HepG2 (cell line): ENCODE results near the gene CSKMT. TPM values are rescaled to one million over a fixed set of nuclear protein-coding genes. Genes with fewer than 3 reads are reported as not detected.

Source experiments
- BORCS8-MEF2B ChIP-seq: sonication (generic); formaldehyde crosslinking; IDR thresholded peaks from 2 replicates; pipeline ENCODE4 v1.8.0; 2022; ENCODE audit warnings: mild to moderate bottlenecking, missing genetic modification reagents
- EEA1 ChIP-seq: sonication (generic); formaldehyde crosslinking; IDR thresholded peaks from 2 replicates; pipeline ENCODE4 v1.5.1; 2020; ENCODE audit warnings: mild to moderate bottlenecking, missing genetic modification reagents, borderline replicate concordance
- FOXA1 ChIP-seq, 2 experiments: fragments of 450-650 bp in 1 of 2; sonication (generic) in 1 of 2; formaldehyde crosslinking in 1 of 2; IDR thresholded peaks; 2 replicates each; pipeline versions ENCODE4 v1.4.0 to v1.6.1; 2016 to 2020; ENCODE audit warnings: missing genetic modification reagents in 1 of 2
- MIER2 ChIP-seq: IDR thresholded peaks from 2 replicates; pipeline ENCODE4 v1.6.1; 2016; ENCODE audit warnings: missing biosample characterization, missing genetic modification reagents
- NCOA1 ChIP-seq: sonication (generic); formaldehyde crosslinking; IDR thresholded peaks from 2 replicates; pipeline ENCODE4 v1.9.0; 2021; ENCODE audit warnings: missing genetic modification reagents
- NFE2 ChIP-seq: sonication (generic); formaldehyde crosslinking; IDR thresholded peaks from 2 replicates; pipeline ENCODE4 v1.4.0; 2020; ENCODE audit warnings: missing genetic modification reagents
- NPAS2 ChIP-seq: sonication (generic); formaldehyde crosslinking; IDR thresholded peaks from 2 replicates; pipeline ENCODE4 v1.8.0; 2022; ENCODE audit warnings: mild to moderate bottlenecking, missing genetic modification reagents, borderline replicate concordance
- SNRNP70 ChIP-seq: fragments of 200-400 bp; formaldehyde crosslinking; IDR thresholded peaks from 2 replicates; pipeline ENCODE4 v1.6.1; 2017; ENCODE audit warnings: mild to moderate bottlenecking, low read depth, low read length, moderate library complexity
- TOE1 ChIP-seq: sonication (generic); formaldehyde crosslinking; IDR thresholded peaks from 2 replicates; pipeline ENCODE4 v1.4.0; 2020; ENCODE audit warnings: mild to moderate bottlenecking, missing genetic modification reagents
- ZBTB2 ChIP-seq: sonication (generic); formaldehyde crosslinking; IDR thresholded peaks from 2 replicates; pipeline ENCODE4 v1.8.0; 2022; ENCODE audit warnings: low read depth, missing genetic modification reagents
- ZNF569 ChIP-seq: sonication (generic); formaldehyde crosslinking; IDR thresholded peaks from 2 replicates; pipeline ENCODE4 v1.5.0; 2020; ENCODE audit warnings: mild to moderate bottlenecking, missing genetic modification reagents, moderate library complexity, borderline replicate concordance
- ZNF572 ChIP-seq: sonication (generic); formaldehyde crosslinking; IDR thresholded peaks from 2 replicates; pipeline ENCODE4 v1.5.1; 2020; ENCODE audit warnings: mild to moderate bottlenecking, missing genetic modification reagents
- ZNF766 ChIP-seq: sonication (generic); formaldehyde crosslinking; IDR thresholded peaks from 2 replicates; pipeline ENCODE4 v1.5.0; 2020; ENCODE audit warnings: missing genetic modification reagents, borderline replicate concordance
- polyA plus RNA-seq, 8 experiments: library from polyadenylated mRNA; depleted of rRNA in 3 of 8; stranded (reverse) in 7 of 8; unstranded in 1 of 8; fragments of >200 nt; fragmentation: Illumina TruSeq in 4 of 8; extraction: Trizol in 4 of 8; gene quantifications; 2 replicates each; pipeline versions ENCODE4 v1.2.1 to v1.2.3, GENCODE V29; 2011 to 2016; ENCODE audit warnings: low read depth in 4 of 8, missing spikeins in 1 of 8, mixed read lengths in 1 of 8; ENCODE audit not compliant: insufficient read depth in 1 of 8
- total RNA-seq, 5 experiments: library from RNA; depleted of rRNA; stranded (reverse); fragments of >200 nt; fragmentation: Illumina TruSeq; extraction: Trizol; gene quantifications; 2 replicates each; pipeline ENCODE4 v1.2.3, GENCODE V29; 2016; ENCODE audit warnings: low read depth in 1 of 5
- TF ChIP-seq, protein P1 (sequence below): sonication (generic); formaldehyde crosslinking; IDR thresholded peaks from 2 replicates; pipeline ENCODE4 v1.4.0; 2020; ENCODE audit warnings: low read depth, mild to moderate bottlenecking, missing genetic modification reagents
- TF ChIP-seq, protein P2 (sequence below): sonication (generic); formaldehyde crosslinking; conservative IDR thresholded peaks from 2 replicates; pipeline ENCODE4 v1.4.0; 2020; ENCODE audit warnings: mild to moderate bottlenecking, missing genetic modification reagents, moderate library complexity

CSKMT gene
- total and polyA plus RNA-seq, 2 of the 13 experiments (the other 11 are each of a cell fraction or from before 2014, with no cell fraction given): 7.6 to 31.8 TPM

DNA sequence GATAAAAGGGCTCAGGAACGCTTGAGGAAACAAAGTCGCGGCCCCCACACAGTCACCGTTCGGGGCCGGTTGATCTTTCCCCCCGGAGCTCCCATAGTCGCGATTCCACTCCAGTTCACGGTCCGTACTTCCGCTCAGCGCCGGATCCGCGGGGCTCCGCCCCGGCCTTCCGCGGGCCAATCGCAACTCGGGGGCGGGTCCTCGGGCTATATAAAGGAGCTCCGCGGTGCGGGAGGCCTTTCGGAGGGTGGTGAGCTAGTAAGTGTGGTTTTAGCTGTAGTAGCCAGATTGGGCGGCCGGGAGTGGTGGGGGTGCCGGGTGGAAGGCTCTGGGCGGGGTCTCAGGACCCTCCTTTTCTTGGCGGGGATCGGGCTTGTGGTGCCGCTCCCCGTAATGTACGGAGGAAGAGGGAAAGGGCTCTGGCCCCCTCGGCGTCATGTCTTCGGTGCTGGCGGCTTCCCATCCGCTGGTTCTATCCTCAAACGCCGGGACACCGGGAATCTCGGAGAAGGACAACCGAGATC lies at the start of gene CSKMT, which contains the start of gene C11orf98 (continued):
- TF ChIP-seq, protein P1, sequence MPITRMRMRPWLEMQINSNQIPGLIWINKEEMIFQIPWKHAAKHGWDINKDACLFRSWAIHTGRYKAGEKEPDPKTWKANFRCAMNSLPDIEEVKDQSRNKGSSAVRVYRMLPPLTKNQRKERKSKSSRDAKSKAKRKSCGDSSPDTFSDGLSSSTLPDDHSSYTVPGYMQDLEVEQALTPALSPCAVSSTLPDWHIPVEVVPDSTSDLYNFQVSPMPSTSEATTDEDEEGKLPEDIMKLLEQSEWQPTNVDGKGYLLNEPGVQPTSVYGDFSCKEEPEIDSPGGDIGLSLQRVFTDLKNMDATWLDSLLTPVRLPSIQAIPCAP: no peak
- TF ChIP-seq ZNF569 (0 out of 2 replicates have a peak, but pooled peaks have one; percentile 29), TOE1 (peak; percentile 80; the same call in 1 of the 2 replicates), EEA1 (CRISPR knock-in tag) (peak; percentile 26; the same call in 1 of the 2 replicates), BORCS8-MEF2B (CRISPR knock-in tag) (peak; percentile 55), ZNF572 (no peak), SNRNP70 (no peak), NCOA1 (no peak), MIER2 (0 out of 2 replicates have a peak, but pooled peaks have one; percentile 8), ZBTB2 (CRISPR knock-in tag) (no peak), FOXA1 (IDR thresholded peaks at IDR 0.05) (no peak), FOXA1 (CRISPR knock-in tag; IDR thresholded peaks at IDR 0.05) (no peak), NPAS2 (CRISPR knock-in tag) (no peak), NFE2 (CRISPR knock-in tag) (no peak), ZNF766 (CRISPR knock-in tag) (peak; percentile 76)
- TF ChIP-seq, protein P2, sequence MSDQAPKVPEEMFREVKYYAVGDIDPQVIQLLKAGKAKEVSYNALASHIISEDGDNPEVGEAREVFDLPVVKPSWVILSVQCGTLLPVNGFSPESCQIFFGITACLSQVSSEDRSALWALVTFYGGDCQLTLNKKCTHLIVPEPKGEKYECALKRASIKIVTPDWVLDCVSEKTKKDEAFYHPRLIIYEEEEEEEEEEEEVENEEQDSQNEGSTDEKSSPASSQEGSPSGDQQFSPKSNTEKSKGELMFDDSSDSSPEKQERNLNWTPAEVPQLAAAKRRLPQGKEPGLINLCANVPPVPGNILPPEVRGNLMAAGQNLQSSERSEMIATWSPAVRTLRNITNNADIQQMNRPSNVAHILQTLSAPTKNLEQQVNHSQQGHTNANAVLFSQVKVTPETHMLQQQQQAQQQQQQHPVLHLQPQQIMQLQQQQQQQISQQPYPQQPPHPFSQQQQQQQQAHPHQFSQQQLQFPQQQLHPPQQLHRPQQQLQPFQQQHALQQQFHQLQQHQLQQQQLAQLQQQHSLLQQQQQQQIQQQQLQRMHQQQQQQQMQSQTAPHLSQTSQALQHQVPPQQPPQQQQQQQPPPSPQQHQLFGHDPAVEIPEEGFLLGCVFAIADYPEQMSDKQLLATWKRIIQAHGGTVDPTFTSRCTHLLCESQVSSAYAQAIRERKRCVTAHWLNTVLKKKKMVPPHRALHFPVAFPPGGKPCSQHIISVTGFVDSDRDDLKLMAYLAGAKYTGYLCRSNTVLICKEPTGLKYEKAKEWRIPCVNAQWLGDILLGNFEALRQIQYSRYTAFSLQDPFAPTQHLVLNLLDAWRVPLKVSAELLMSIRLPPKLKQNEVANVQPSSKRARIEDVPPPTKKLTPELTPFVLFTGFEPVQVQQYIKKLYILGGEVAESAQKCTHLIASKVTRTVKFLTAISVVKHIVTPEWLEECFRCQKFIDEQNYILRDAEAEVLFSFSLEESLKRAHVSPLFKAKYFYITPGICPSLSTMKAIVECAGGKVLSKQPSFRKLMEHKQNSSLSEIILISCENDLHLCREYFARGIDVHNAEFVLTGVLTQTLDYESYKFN: 0 out of 2 replicates have a peak, but pooled peaks have one; percentile 21
